ENCODE results near the gene POFUT2.

Gene POFUT2

DNA sequence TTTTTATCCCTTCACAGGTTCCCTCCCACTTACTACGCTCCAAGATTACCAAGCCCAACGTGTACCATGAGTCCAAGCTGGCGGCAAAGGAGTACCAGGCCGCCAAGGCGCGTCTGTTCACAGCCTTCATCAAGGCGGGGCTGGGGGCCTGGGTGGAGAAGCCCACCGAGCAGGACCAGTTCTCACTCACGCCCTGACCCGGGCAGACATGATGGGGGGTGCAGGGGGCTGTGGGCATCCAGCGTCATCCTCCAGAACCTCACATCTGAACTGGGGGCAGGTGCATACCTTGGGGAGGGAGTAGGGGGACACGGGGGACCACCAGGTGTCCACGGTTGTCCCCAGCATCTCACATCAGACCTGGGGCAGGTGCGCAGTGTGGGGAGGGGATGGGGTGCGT lies 65.7 kb downstream of the POFUT2 start:
- H3K27me3 Mint-ChIP-seq: no peaks in the 10 kb centered on the region
- peaks cover 13% of the 10 kb centered on the region for H3K9me3 Mint-ChIP-seq
- peaks cover 19% of the 10 kb centered on the region for H3K4me1 Mint-ChIP-seq
- H3K36me3 Mint-ChIP-seq (ENCODE audit: low read depth): peaks cover 33% of the 10 kb centered on the region
- H3K4me3 Mint-ChIP-seq: no peak overlapping the region
- no peak overlapping the region for H3K27ac Mint-ChIP-seq
- no peak for DNase-seq
- no peak for ATAC-seq

DNA sequence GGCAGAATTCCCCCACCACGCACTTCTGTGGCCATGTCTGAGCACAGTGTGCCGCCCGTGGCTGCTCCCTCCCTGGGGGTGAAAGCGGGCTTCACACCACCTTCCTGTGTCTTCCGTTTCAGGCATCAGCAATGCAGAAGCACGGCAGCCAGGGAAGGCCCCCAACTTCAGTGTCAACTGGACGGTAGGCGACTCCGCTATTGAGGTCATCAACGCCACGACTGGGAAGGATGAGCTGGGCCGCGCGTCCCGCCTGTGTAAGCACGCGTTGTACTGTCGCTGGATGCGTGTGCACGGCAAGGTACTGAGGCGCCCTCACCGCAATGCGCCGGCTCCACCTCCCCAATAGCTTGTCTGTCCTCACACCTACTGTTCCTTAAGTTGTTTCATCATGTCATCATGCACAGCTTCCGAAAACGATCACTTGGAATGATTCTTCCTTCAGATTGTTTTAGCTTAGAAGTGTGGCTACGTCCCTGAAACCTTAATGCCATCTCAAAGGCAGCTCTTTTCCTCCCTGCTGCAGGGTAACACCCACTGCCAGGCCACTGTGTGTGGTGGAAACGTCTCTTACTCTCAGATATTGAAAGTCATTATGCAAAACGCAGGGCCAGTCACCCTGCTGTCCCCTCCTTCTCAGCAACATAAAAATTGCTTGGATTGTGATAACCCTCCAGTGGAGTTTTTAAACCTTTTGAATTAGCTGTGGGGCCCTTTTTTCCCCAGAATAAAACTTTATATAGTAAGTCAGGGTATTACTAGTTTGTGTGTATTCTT lies 66.8 kb downstream of the POFUT2 start:
- peaks cover 8% of the 10 kb centered on the region for H3K4me1 Mint-ChIP-seq
- H3K9me3 Mint-ChIP-seq: peaks cover 23% of the 10 kb centered on the region
- no peaks in the 10 kb centered on the region for H3K27me3 Mint-ChIP-seq
- no peak overlapping the region for H3K27ac Mint-ChIP-seq
- no peak for DNase-seq
- peaks cover 43% of the 10 kb centered on the region for H3K36me3 Mint-ChIP-seq (ENCODE audit: low read depth)
- no peak overlapping the region for H3K4me3 Mint-ChIP-seq
- no peak for ATAC-seq

- peaks cover 47% of the 10 kb centered on the region for H3K36me3 Mint-ChIP-seq (ENCODE audit: low read depth)
- no peak for ATAC-seq
- H3K27ac Mint-ChIP-seq: no peak overlapping the region
- no peak for DNase-seq
- peaks cover 23% of the 10 kb centered on the region for H3K9me3 Mint-ChIP-seq
- H3K4me3 Mint-ChIP-seq: no peak overlapping the region
- H3K4me1 Mint-ChIP-seq: peaks cover 4% of the 10 kb centered on the region
- no peaks in the 10 kb centered on the region for H3K27me3 Mint-ChIP-seq
These were observed 67.6 kb downstream of the POFUT2 start for GRCh38 chr21:45220071-45220481.

DNA sequence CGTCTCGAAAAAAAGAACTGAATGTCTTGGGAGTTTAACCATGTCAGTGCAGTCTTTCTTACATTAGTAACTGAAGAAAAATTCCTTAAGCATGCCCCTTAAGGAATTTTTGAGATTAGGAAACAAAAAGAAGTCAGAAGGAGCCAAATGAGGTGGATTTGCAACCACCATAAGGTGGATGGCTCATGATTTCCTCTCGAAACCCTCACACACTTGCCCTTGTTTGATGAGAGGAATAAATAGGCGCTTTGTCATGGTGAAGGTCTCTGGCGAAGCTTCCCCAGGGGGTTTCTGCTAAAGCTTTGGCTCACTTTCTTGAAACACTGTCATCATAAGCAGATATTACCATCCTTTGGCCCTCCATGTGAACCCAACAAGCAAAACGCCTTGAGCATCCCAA lies 68.2 kb downstream of the POFUT2 start:
- ATAC-seq (no peak), DNase-seq (no peak)
- Mint-ChIP-seq H3K4me3 (no peak overlapping the region), H3K27me3 (no peaks in the 10 kb centered on the region), H3K27ac (no peak overlapping the region), H3K9me3 (peaks cover 23% of the 10 kb centered on the region), H3K36me3 (ENCODE audit: low read depth) (peaks cover 50% of the 10 kb centered on the region), H3K4me1 (no peaks in the 10 kb centered on the region)

DNA sequence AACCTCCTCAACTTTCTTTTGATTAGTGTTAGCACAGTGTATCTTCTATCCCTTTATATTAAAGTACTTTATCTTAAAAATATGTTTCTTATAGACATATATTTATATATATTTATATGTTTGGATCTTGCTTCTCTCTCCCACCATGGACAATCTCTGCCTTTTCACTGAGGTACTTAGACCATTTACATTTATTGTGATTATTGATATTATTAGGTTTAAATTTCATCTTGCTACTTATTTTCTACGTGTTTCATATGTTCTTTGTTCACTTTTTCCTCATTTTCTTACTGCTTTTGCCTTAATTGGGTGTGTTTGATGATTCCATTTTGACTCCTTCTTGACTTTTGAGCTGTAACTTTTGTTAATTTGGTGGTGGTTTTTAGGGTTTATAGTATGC lies 70.7 kb downstream of the POFUT2 start:
- H3K4me3 Mint-ChIP-seq: no peak overlapping the region
- ATAC-seq (no peak), DNase-seq (no peak)
- H3K9me3 Mint-ChIP-seq: peaks cover 23% of the 10 kb centered on the region
- H3K27ac Mint-ChIP-seq: no peak overlapping the region
- H3K36me3 Mint-ChIP-seq (ENCODE audit: low read depth): peaks cover 51% of the 10 kb centered on the region
- no peaks in the 10 kb centered on the region for H3K27me3 Mint-ChIP-seq
- no peaks in the 10 kb centered on the region for H3K4me1 Mint-ChIP-seq

- no peak for ATAC-seq
- no peaks in the 10 kb centered on the region for H3K4me1 Mint-ChIP-seq
- H3K9me3 Mint-ChIP-seq: peaks cover 23% of the 10 kb centered on the region
- H3K36me3 Mint-ChIP-seq (ENCODE audit: low read depth): peaks cover 53% of the 10 kb centered on the region
- no peak overlapping the region for H3K4me3 Mint-ChIP-seq
- no peak for DNase-seq
- H3K27ac Mint-ChIP-seq: no peak overlapping the region
- H3K27me3 Mint-ChIP-seq: no peaks in the 10 kb centered on the region
These were observed 72.5 kb downstream of the POFUT2 start for GRCh38 chr21:45215213-45215612.
